Activated naive CD4-positive, alpha-beta T cell treated with Interleukin-2 at 50 U/mL for 16 hours (primary cell): ENCODE data around the gene MYBPC3.

Experiments
- DNase-seq: peaks from one replicate; pipeline ENCODE4 v3.0.0-alpha.2; 2020

Gene MYBPC3

DNA sequence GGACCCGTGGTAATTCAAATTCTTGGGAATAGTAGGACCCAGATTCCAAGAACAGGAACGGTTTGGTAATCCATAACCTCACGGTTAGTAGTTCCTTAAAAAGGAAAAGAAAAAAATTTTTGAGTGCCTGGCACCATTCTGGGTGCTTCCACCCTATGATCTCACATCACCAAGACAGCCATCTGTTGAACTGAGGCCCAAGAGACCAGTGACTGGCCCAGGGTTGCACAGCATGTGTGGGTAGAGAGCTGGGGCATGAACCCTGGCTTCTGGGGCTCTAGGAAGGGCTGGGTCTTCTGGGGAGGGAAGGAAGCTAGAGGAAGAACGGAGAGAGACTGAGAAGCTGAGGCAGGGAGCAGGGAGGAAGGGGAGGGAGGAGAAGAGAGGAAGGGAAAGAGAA is 30.6 kb upstream of the MYBPC3 start:
- DNase-seq, result no peak

DNA sequence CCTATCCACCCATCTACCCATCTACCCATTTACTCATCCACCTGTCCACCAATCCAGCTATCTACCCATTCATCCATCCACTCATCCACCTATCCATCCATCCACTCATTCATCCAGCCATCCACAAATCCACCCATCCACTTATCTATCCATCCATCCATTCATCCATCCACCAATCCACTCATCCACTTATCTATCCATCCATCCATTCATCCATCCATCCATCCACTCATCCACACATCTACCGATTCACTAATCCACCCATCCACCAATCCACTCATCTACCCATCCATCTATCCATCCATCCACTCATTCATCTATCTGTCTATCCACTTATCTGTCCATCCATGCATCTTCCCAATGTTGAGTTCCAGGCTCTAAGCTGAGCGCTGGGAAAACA is 27.6 kb upstream of the MYBPC3 start:
- no peak for DNase-seq

DNA sequence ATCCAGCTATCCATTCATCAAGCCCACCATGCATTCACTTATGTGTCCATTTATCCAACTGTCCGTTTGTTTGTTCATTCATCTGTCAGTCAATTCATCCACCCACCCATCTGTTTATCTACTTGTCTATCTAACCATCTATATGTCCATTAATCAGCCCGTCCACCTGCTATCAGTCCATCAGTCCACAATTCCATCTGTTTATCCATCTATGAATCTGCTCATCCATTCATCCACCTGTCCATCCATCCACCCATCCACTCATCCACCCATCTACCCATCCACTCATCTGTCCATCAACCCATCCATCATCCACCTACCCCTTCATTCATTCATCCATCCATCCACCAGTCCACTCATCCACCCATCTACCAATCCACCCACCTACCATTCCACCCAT is 26.8 kb upstream of the MYBPC3 start:
- DNase-seq, result no peak

DNA sequence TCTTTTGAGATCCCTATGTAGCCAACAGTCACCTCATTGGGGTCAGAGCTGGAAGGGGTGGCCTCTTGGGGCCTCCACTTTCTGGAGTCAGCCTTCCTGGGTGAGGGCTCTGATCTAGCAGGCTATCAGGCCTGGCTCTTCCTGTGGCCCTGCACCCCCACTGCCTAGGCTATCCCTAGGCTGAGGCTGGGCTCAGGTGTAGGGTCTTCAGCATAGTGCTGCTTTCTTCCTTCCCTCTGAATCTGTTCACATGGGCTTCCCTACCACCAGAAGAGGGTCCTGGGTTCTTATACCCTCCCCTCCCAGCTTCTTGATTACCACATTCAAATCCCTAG is 26.3 kb upstream of the MYBPC3 start:
- no peak for DNase-seq

DNA sequence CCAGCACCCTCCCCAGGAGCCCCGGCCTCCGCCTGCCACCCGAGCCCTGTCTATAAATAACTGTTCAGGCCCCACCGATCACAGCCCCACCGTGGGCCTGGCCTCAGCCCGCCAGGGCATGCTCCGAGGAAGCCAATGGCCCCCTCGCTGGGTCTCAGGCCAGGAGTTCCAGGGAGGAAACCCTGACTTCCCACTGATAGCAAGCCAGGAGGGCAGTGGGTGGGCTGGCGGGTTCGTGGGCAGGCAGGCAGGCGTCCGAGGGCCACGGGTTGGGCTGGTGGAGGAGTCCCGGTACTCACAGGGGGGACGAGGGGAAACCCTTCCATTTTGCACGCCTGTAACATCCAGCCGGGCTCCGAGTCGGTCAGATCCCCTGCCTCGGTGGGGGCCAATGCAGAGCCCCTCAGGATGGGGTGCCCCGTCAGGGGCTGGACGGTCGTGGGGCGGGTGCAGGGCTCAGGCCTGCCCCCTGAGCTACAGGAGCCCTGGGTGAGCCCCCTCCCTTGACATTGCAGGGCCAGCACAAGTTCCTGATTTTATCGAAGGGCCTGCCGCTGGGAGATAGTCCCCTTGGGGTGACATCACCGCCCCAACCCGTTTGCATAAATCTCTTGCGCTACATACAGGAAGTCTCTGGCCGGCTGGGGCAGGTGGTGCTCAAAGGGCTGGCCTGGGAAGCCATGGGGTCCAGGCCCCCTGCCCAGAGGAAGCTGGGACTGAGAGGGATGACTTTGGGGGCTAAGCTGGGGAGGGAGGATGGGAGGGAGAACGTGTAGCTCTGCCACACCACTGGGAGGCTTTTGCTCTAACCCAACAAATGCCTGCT is 25.7 kb upstream of the MYBPC3 start, which contains the start of gene SPI1:
Gene SPI1, minus strand, starts transcription at position 538 of the 826 bp plus-strand sequence. Its CDS starts 194 bp downstream, at position 344.
- DNase-seq, result no peak

DNA sequence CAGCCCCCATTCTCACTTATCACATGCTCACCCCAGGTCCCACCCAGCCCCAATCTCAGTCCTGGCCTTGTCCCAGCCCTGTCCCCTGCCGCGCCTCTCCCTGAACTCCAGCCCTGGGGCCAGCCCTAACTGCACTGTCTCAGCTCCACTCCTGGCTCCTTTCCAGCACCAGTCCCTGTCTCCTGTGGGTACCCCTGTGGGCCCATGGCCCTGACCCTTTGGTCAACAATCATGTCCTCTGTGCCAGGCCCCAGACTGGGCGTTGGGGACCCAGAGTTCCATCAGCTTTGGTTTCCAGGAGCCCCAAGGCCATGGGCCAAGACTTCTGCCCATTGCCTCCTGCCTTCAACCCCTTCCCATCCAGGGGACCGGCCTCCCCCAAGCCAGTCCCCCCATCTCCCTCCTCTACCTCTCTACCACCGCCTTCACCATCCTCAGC is 25.1 kb upstream of the MYBPC3 start:
- no peak for DNase-seq

DNA sequence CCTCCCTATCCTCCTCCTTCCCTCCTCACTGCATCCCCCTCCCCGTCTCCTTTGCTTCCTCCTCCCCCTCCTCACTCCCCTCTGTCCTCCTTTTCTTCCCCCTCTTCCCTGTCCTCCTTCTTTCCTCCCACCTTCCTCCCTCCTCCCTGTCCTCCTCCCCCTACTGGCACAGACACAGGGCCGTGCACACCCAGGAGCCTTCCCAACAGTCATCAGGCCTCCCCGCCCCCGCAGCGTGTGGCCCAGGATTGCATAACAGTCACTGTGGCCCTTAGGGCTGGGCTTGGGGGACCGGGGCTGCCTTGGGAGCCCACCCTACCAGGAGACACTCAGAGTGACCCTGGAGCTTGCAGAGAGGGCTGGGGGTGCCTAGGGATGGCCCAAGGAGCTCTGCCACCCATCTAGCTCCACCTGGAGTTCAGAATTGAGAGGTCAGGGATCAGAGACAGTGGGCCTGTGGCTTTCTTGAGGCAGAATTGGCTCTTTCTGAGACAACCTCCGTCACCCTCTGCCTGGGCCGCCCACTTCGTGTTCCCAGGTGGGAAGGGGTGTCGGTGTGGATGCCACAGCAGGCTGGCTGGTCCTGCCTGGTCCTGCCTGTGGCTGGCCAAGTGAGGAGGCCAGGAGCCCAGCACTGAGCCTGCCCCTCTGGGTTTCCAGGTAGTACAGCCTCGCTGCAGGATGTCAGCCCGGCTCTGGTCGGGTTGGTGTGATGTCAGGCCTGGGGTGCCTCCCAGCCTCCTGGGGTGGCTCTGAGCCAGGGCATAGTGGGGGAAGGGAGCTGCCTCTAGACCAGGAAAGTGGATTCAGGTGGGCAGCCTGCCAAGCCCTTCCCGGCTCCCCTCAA is 24.2 kb upstream of the MYBPC3 start:
- DNase-seq, result no peak

DNA sequence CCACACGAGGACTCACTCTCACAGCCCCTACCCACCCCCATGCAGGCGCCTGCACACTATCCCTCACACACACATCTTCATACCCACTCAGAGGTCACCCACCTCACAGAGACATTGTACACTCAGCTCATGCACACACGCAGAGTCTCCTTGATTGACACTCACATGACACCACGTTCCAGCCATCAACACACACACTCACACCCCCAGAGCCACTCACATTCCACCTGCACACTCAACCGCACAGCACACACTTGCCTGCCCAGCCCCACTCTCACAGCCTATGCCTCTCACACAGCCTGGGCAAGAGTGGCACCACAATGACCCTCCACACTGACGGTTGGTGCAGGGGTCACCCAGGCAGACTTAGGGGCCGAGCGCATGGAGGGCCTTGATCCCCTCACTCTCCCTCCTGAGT is 23.6 kb upstream of the MYBPC3 start:
- DNase-seq, result no peak

DNA sequence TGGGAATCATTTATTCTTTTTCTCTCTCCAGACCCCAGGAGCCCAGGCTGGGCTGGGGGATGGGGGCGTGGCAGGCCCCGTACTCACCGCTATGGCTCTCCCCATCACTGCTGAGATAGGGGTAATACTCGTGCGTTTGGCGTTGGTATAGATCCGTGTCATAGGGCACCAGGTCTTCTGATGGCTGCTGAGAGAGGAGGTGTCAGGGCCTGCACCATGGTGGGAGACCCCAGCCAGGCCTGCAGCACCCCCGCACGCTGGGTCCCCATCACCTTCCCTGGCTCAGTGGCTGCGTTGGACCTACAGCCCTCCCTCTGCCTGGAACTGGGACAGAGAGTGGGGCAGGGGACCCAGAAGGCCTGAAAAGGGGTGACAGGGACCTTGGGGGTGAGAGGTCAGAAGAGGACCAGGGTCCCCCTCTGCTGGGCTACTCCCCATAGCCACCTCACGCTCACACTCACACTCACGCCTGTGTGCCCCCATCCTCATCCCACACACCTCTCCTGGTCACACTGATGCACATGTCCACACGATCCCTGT is 23.1 kb upstream of the MYBPC3 start:
- no peak for DNase-seq

DNA sequence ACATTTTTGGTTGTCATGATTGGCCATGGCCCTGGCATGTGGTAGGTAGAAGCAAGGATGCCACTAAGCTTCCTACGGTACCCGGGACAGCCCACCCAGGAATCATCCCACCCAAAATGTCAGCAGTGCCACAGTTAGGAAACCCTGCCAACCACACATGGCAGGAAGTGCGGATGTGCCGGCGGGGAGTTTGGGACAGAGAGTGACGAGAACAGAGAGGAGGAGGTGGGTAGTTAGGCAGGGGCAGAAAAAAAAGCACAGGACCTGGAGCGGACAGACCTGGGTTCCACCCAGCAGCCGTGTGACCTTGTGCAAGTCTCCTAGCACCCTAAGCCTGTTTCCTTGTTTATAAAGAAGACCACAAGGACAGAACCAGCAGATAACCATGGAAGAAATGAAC is 22.5 kb upstream of the MYBPC3 start:
- no peak for DNase-seq

DNA sequence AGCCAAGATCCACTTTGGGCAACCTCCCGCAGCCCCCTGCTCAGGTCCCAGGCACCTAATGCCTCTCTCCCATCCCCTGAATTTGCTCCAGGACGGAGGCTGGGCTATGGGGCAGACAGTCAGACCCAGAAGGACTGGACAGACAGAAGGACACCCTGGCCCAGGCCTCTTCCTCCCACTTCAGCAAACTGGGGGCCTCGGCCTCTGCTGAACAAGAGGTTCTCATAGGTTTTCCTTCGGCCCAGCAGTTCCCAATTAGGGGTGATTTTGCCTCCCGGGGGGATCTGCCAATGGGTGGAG is 22.2 kb upstream of the MYBPC3 start:
- DNase-seq, result no peak

DNA sequence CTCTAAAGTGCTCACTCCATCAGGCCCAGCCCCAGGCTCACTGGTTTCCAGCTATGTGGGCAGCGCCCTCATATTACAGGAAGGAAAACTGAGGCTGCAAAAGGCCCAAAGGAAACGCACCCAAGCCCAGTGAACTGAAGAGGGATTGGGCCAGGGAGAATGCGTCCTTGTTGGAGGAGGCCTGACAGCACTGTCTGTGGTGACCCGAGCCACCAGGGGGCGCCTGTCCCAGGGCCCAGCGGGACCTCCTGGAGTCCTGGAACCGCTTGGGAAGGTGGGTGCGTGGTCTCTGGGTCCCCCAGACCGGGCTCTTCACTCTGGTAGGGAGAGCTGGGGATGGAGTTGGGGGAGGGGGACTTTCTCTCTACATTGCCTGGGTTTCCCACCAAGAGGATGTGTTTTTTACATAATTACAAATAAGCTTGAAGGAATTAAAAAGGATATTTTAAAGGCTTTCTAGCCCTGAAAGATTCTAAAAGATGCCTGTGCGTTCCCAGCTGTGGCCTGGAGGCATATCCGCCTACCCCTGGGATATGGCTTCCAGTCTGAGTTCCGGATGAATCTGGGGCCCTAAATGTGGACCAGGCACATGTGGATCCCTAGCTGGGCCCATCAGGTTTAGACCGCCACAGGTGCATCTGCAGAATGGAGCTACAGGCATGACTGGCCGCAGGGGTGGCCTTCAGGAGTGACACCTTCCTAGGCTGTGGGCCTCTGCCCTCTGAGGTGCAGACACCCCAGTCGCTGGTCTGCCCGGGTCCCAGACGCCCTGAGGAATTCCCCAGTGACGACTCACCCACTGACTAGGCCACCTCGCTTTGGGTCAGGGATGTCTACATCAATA is 21.6 kb upstream of the MYBPC3 start:
- DNase-seq, result peak; percentile 86

DNA sequence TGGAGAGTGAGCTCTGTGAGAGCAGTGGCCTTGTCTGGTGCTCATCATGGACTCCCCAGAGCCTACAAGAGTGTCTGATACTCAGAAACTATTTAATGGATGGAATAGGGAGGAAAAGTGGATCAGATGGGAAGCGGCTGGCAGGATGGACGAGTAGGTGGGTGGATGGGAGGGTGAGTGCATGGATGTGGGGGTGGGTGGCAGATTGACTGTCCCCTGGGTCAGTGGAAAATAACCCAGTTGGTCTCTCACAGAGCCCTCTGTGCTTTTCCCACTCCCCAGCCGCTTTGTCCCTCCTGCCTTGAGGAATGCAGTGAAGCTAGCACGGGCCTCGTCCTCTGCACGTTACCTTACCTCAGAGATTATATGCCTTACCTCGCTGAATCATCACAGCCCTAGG is 19.9 kb upstream of the MYBPC3 start:
- no peak for DNase-seq

DNA sequence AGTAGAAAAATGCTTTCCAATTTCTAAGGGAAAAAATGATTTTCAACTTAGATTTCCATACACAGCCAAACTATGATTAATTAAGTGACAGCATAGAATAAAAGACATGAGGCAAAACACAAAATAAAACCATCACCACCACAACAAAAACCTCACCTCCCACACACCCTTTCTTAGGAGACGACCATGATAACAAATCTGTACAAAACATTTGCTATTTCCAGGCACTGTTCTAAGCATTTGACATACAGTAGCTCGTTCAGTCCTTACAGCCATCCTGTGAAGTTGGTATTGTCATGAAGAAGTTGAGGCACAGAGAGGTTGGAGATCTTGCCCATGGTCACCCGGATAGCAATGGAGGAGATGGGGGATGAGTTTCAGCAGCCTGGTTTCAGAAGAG is 17.2 kb upstream of the MYBPC3 start:
- DNase-seq, result no peak

DNA sequence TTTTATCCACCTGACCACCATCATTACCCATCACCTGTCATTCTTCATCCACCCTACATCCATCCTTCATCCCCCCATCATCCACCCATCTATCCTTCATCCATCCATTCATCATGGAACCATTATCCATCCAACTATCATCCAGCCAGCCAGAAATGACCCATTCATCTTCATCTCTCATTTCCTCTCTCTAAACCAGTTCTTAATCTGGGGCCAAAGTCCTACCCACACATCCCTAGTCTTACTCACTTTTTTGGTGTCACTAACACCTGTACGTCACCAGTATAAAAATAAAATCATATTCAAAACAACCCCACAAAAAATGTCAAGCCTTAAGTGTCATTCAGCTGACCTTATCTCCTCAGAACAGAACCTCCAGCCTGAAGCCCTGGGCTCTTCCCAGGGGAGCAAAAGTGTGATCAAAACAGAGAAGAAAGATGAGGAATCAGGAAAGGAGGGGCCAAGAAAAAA is 13.6 kb upstream of the MYBPC3 start:
- no peak for DNase-seq

DNA sequence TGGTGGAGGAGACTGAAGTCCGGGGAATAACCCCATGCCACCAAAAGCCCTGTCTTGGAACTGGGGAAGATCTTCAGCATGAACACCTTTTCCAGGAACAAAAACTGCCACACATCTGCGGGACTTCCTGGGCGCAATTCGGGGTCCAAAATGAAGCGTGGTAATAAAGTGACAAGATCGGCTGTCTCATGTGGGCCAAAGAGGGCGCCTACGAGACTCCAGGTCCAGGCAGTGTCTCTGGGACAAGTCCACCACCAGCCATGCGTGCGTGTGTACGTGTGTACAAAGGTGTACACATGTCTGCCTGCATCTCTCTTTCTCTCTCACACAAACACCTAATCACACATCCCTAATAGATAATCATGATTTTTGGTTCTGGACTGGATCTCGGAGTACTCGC is 8.9 kb upstream of the MYBPC3 start:
- DNase-seq, result no peak

DNA sequence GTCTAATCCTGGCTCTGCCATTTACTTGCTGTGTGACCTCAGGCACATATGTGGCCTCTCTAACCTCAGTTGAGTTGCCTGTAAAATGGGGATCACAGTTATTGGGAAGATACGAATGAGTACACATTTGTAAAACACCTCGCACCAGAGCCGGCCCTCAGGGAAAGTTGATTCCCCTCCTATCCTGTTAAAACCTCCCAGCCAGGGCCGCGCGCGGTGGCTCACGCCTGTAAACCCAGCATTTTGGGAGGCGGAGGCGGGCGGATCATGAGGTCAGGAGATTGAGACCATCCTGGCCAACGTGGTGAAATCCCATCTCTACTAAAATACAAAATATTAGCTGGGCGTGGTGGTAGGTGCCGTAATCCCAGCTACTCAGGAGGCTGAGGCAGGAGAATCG is 7.8 kb upstream of the MYBPC3 start:
- no peak for DNase-seq

DNA sequence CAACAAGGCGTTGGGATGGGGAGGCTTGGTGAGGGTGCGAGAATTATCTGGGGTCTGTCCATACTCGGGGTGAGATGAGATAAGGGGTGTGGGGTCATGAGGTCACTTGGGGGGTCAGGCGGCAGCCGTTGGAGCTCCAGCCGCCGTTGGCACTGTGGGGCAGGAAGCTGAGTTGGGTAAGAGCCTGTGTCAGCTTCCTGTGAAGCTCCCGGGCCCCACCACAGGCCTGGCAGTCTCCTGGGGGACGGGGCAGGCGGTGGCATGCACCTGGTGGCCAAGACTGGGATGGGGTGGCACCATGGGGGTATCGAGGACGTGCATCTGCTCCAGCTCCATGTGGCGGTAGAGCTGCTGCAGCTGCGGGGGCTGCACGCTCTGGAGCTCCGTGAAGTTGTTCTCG is 7.1 kb upstream of the MYBPC3 start:
- DNase-seq, result no peak

DNA sequence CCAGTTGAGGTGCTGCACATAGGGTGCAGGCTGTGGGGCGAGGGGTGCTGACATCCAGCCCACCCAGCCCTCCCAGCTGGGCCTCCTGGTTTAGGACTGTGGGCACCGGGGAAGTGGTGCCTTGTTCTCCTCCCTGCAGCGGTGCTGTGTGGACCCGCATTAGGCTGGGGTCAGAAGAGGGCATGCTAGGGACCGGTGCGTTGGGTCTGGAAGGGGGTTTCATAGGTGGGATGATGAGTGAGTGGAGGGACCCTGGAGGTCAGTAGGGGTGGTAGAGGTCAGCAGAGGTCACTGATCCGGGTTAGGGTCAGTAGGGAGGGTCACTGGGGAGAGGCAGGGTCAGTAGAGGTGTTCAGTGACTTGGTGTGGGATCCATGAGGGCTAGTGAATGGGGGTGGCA is 6.7 kb upstream of the MYBPC3 start:
- no peak for DNase-seq

DNA sequence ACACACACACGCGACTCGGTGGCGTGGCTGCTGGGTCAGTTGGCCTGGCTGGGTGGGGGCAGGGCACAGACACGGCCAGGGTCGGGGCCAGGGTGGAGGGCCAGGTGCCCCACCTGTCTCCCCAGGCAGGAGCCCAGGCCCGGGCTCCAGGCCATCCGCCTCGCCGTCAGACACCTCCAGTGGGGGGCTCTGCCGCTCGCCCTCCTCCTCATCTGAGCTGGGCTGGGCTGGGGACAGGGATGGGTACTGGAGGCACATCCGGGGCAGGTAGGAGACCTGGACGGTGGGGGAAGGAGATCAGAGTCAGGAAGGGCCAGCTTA is 6.2 kb upstream of the MYBPC3 start:
- no peak for DNase-seq

DNA sequence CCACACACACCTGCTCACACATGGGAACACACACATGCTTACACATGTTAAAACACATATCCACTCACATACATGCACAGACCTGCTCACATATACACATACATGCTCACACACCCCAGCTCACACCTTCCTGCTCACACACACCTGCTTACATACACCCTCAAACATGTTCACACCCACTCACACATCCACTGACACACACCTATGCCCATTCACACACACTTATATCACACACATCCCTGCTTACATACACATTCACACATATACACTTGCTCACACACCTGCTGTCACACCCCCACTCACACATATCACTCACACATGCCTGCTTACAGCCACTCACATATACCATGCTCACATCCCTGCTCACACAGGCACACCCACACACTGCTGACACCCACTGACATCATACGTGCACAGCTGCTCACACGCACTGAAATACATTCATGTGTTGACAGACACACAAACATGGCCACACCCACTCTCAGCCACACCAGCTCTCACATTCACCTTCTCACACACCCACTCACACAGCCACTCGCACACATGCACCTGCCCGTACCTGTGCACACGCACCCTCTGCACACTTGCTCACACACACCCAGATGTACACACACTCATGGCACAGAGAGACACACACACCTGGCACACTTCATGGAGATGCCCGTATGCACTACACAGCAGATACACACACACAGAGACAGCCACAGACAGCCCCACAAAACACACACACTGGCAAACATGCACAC is 5.7 kb upstream of the MYBPC3 start:
- DNase-seq, result no peak

DNA sequence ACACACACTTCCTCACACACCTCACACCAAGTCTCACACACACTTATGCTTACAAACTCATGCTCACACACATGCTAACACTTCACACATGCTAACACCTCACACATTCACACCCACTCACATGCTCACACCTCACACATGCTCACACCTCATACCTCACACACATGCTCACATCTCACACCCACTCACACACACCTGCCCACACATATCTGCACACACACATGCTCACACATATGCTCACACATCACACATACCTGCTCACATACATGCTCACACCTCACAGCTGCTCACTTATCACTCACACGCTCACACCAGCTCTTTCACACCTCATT is 4.5 kb upstream of the MYBPC3 start:
- DNase-seq, result no peak
